Gastrocnemius medialis (tissue), 4 donors: ENCODE data around the gene RAD51B. TPM values are rescaled to one million over a fixed set of nuclear protein-coding genes. Genes with fewer than 3 reads are reported as not detected.
A peak's percentile ranks its signal among the peaks of the same experiment; 100 is the strongest.

Experiments used
- ATAC-seq, 2 donors: fragments of 150-250 bp; one replicate each; pipeline ENCODE4 v1.9.1; 2016
- DNase-seq, 2 donors: peaks; one replicate each; pipeline ENCODE4 v3.0.0-alpha.2; 2019
- H3K27ac ChIP-seq, 4 donors: fragments of 200-600 bp; sonication (generic); 1 replicate in 1 of 4; 2 replicates in 3 of 4; pipeline ENCODE4 v1.5.1; 2016 to 2018; ENCODE audit warnings: mild to moderate bottlenecking in 2 of 4, moderate library complexity in 1 of 4
- H3K27me3 ChIP-seq, 3 donors: fragments of 200-600 bp; sonication (generic) in 2 of 3; 1 replicate in 1 of 3; 2 replicates in 2 of 3; pipeline versions ENCODE4 v1.5.1 to v1.6.0; 2016 to 2019; ENCODE audit warnings: mild to moderate bottlenecking in 1 of 3, moderate library complexity in 1 of 3
- H3K36me3 ChIP-seq, 2 donors: fragments of 200-600 bp; sonication (generic) in 1 of 2; one replicate each; pipeline ENCODE4 v1.5.1; 2017 to 2018
- H3K4me1 ChIP-seq, 2 donors: fragments of 200-600 bp; sonication (generic) in 1 of 2; one replicate each; pipeline ENCODE4 v1.5.1; 2016 to 2017; ENCODE audit warnings: mild to moderate bottlenecking in 2 of 2
- H3K4me3 ChIP-seq, 4 donors: fragments of 200-600 bp; sonication (generic) in 3 of 4; 1 replicate in 1 of 4; 2 replicates in 3 of 4; pipeline ENCODE4 v1.5.1; 2016 to 2019; ENCODE audit warnings: mild to moderate bottlenecking in 2 of 4
- H3K9me3 ChIP-seq, 3 donors: fragments of 200-600 bp; sonication (generic) in 2 of 3; 1 replicate in 1 of 3; 2 replicates in 2 of 3; pipeline ENCODE4 v1.5.1; 2016 to 2019
- CTCF ChIP-seq, 5 experiments: fragments of 450-650 bp in 3 of 5; fragments of 200-600 bp in 2 of 5; sonication (generic) in 2 of 5; IDR thresholded peaks in 4 of 5; conservative IDR thresholded peaks in 1 of 5; 1 replicate in 4 of 5; 2 replicates in 1 of 5; pipeline ENCODE4 v1.5.1; 2016 to 2019; ENCODE audit warnings: antibody characterized with exemption in 5 of 5, mild to moderate bottlenecking in 3 of 5, moderate library complexity in 3 of 5
- POLR2A ChIP-seq, 2 donors: fragments of 450-650 bp; IDR thresholded peaks; one replicate each; pipeline ENCODE4 v1.6.1; 2017; ENCODE audit warnings: antibody characterized with exemption in 2 of 2, mild to moderate bottlenecking in 2 of 2, moderate library complexity in 2 of 2
- in situ Hi-C, 4 donors: fragments of 200-750 bp; cut with MboI; loops; one replicate each; pipeline versions ENCODE4 v1.15.0 to v1.8.0; 2017; ENCODE audit warnings: low sequenced_read_pairs in 4 of 4
- intact Hi-C: fragments of 100-400 bp; cut with DNase I; formaldehyde crosslinking; loops from one replicate; pipeline ENCODE4 v1.15.1; 2023; ENCODE audit warnings: low total_unique reads
- total RNA-seq, 4 donors: library from RNA; depleted of rRNA; stranded (reverse); fragments of >200 nt; gene quantifications; one replicate each; pipeline versions ENCODE4 v1.1.0 to v1.2.3, GENCODE V29; 2016

The RAD51B gene
- total RNA-seq, 4 donors from 2014 or later, result 1.6 to 3.3 (median 2.4) TPM

GRCh38 chr14:68008491-68008890, 188.9 kb downstream of the RAD51B start:
- no peak for ATAC-seq
- TF ChIP-seq POLR2A (IDR thresholded peaks at IDR 0.05) (no peak), CTCF (IDR thresholded peaks at IDR 0.05 in 4 of 5, conservative IDR thresholded peaks at IDR 0.05 in 1 of 5) (no peak)
- Histone ChIP-seq H3K4me3 (no peak overlapping the region), H3K4me1 (peaks cover 0 to 7% of the 10 kb centered on the region in 2 donors), H3K9me3 (no peaks in the 10 kb centered on the region), H3K36me3 (no peaks in the 10 kb centered on the region), H3K27ac (no peak overlapping the region), H3K27me3 (no peaks in the 10 kb centered on the region)
- intact Hi-C loops, result no loop called here
- no peak for DNase-seq
- in situ Hi-C loops, result no loop called here

GRCh38 chr14:68011406-68012028, 191.9 kb downstream of the RAD51B start:
- no peak overlapping the region for H3K4me3 ChIP-seq
- intact Hi-C loops, result no loop called here
- no peaks in the 10 kb centered on the region for H3K9me3 ChIP-seq
- in situ Hi-C loops, result no loop called here
- ATAC-seq (no peak), DNase-seq (no peak)
- no peaks in the 10 kb centered on the region for H3K27me3 ChIP-seq
- H3K27ac ChIP-seq, result peak overlapping the region in 1 of 4 donors; percentile 4
- peaks cover 0 to 7% of the 10 kb centered on the region in 2 donors for H3K4me1 ChIP-seq
- TF ChIP-seq CTCF (IDR thresholded peaks at IDR 0.05 in 4 of 5, conservative IDR thresholded peaks at IDR 0.05 in 1 of 5) (no peak), POLR2A (IDR thresholded peaks at IDR 0.05) (no peak)
- no peaks in the 10 kb centered on the region for H3K36me3 ChIP-seq

GRCh38 chr14:68012871-68013270, 193.3 kb downstream of the RAD51B start:
- Histone ChIP-seq H3K9me3 (no peaks in the 10 kb centered on the region), H3K36me3 (no peaks in the 10 kb centered on the region), H3K4me3 (no peak overlapping the region), H3K27ac (no peak overlapping the region), H3K27me3 (no peaks in the 10 kb centered on the region), H3K4me1 (peaks cover 0 to 7% of the 10 kb centered on the region in 2 donors)
- no peak for TF ChIP-seq POLR2A (IDR thresholded peaks at IDR 0.05)
- no peak for TF ChIP-seq CTCF (IDR thresholded peaks at IDR 0.05 in 4 of 5, conservative IDR thresholded peaks at IDR 0.05 in 1 of 5)
- intact Hi-C loops, result no loop called here
- in situ Hi-C loops, result no loop called here
- DNase-seq (no peak), ATAC-seq (no peak)

- H3K4me3 ChIP-seq, result no peak overlapping the region
- no peak overlapping the region for H3K27ac ChIP-seq
Observed at GRCh38 chr14:68013326-68013725, 193.7 kb downstream of the RAD51B start.

More at GRCh38 chr14:68013326-68013725, 193.7 kb downstream of the RAD51B start:
- in situ Hi-C loops, result no loop called here
- H3K4me1 ChIP-seq, result peaks cover 0 to 7% of the 10 kb centered on the region in 2 donors
- H3K27me3 ChIP-seq, result no peaks in the 10 kb centered on the region
- no peaks in the 10 kb centered on the region for H3K9me3 ChIP-seq
- no peak for TF ChIP-seq CTCF (IDR thresholded peaks at IDR 0.05 in 4 of 5, conservative IDR thresholded peaks at IDR 0.05 in 1 of 5)
- no peak for TF ChIP-seq POLR2A (IDR thresholded peaks at IDR 0.05)
- ATAC-seq (no peak), DNase-seq (no peak)
- intact Hi-C loops, result no loop called here
- no peaks in the 10 kb centered on the region for H3K36me3 ChIP-seq
